ENCODE measurements around the gene PPP2R5B.
A peak's percentile ranks its signal among the peaks of the same experiment; 100 is the strongest.

Gene PPP2R5B

GRCh38 chr11:64923944-64924909 is at the start of gene PPP2R5B:
Gene PPP2R5B (plus strand): TSS chr11:64924689. CDS start chr11:64925735, 1,046 bp downstream.
- Histone ChIP-seq H3K36me3 (ENCODE audit: low read depth) (0 out of 2 replicates have a peak, but pooled peaks cover 5% of the 10 kb centered on the region), H3K9me3 (ENCODE audit: severe bottlenecking) (no peaks in the 10 kb centered on the region), H3K27ac (ENCODE audit: poor library complexity, severe bottlenecking) (peak within 1 kb of the TSS; percentile 60), H3K27me3 (ENCODE audit: insufficient read depth, poor library complexity, severe bottlenecking) (no peaks in the 10 kb centered on the region), H3K4me1 (ENCODE audit: insufficient read depth, poor library complexity, severe bottlenecking) (peaks cover 3% of the 10 kb centered on the region), H3K4me3 (ENCODE audit: severe bottlenecking) (peak within 1 kb of the TSS; percentile 87)
- ATAC-seq (ENCODE audit: low read depth) (peak; percentile 92), DNase-seq (ENCODE audit: low spot score) (peak; percentile 91)
- TF ChIP-seq CTCF (IDR thresholded peaks at IDR 0.05; ENCODE audit: poor library complexity, severe bottlenecking) = no peak

GRCh38 chr11:64875369-64876228 is 48.9 kb upstream of the PPP2R5B start:
- ATAC-seq (ENCODE audit: low read depth) (no peak), DNase-seq (ENCODE audit: low spot score) (no peak)
- Histone ChIP-seq H3K27ac (ENCODE audit: poor library complexity, severe bottlenecking) (peak overlapping the region; percentile 62), H3K4me3 (ENCODE audit: severe bottlenecking) (peak overlapping the region; percentile 83), H3K4me1 (ENCODE audit: insufficient read depth, poor library complexity, severe bottlenecking) (peaks cover 15% of the 10 kb centered on the region), H3K27me3 (ENCODE audit: insufficient read depth, poor library complexity, severe bottlenecking) (no peaks in the 10 kb centered on the region), H3K36me3 (ENCODE audit: low read depth) (peaks cover 59% of the 10 kb centered on the region), H3K9me3 (ENCODE audit: severe bottlenecking) (no peaks in the 10 kb centered on the region)
- no peak for TF ChIP-seq CTCF (IDR thresholded peaks at IDR 0.05; ENCODE audit: poor library complexity, severe bottlenecking)

GRCh38 chr11:64876229-64876750 is 48.2 kb upstream of the PPP2R5B start:
- H3K27me3 ChIP-seq (ENCODE audit: insufficient read depth, poor library complexity, severe bottlenecking) = no peaks in the 10 kb centered on the region
- peak overlapping the region; percentile 62 for H3K27ac ChIP-seq (ENCODE audit: poor library complexity, severe bottlenecking)
- H3K4me3 ChIP-seq (ENCODE audit: severe bottlenecking) = peak overlapping the region; percentile 83
- no peak for TF ChIP-seq CTCF (IDR thresholded peaks at IDR 0.05; ENCODE audit: poor library complexity, severe bottlenecking)
- DNase-seq (ENCODE audit: low spot score) = no peak
- H3K36me3 ChIP-seq (ENCODE audit: low read depth) = peaks cover 52% of the 10 kb centered on the region
- ATAC-seq (ENCODE audit: low read depth) = no peak
- H3K4me1 ChIP-seq (ENCODE audit: insufficient read depth, poor library complexity, severe bottlenecking) = peaks cover 8% of the 10 kb centered on the region
- no peaks in the 10 kb centered on the region for H3K9me3 ChIP-seq (ENCODE audit: severe bottlenecking)

GRCh38 chr11:64876835-64877341 is 47.6 kb upstream of the PPP2R5B start:
- Histone ChIP-seq H3K4me1 (ENCODE audit: insufficient read depth, poor library complexity, severe bottlenecking) (peaks cover 2% of the 10 kb centered on the region), H3K27ac (ENCODE audit: poor library complexity, severe bottlenecking) (peak overlapping the region; percentile 62), H3K27me3 (ENCODE audit: insufficient read depth, poor library complexity, severe bottlenecking) (no peaks in the 10 kb centered on the region), H3K9me3 (ENCODE audit: severe bottlenecking) (no peaks in the 10 kb centered on the region), H3K4me3 (ENCODE audit: severe bottlenecking) (peak overlapping the region; percentile 83), H3K36me3 (ENCODE audit: low read depth) (peaks cover 46% of the 10 kb centered on the region)
- no peak for TF ChIP-seq CTCF (IDR thresholded peaks at IDR 0.05; ENCODE audit: poor library complexity, severe bottlenecking)
- ATAC-seq (ENCODE audit: low read depth) = peak; percentile 37
- peak; percentile 71 for DNase-seq (ENCODE audit: low spot score)
